Activated CD8-positive, alpha-beta memory T cell treated with anti-CD3 and anti-CD28 coated beads for 48 hours (primary cell): ENCODE measurements around the gene SLC30A9.

Experiments
- DNase-seq, 3 experiments: peaks; one replicate each; pipeline ENCODE4 v3.0.0-alpha.2; 2020; ENCODE audit warnings: low read depth in 2 of 3, low spot score in 2 of 3

Gene SLC30A9

DNA sequence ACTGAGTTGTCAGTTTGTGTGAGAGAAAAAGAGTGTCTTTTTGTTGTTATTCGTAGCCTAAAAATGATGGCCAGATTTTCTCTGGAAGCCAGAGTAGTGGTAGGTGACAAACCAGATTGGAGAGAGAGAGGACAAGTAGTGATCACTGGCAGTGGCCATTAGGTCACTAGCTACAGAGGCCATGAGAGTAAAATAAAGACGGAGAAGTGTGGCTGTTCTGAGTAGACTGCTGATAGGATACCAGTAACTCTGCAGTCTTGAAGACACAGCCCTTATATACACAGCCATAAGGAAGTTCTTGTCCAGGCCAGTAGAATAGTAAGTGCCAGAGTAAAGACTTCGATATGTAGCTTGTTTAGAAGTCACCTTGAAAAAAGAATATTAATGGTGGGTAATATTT is 7.7 kb downstream of the SLC30A9 start:
- DNase-seq = no peak

DNA sequence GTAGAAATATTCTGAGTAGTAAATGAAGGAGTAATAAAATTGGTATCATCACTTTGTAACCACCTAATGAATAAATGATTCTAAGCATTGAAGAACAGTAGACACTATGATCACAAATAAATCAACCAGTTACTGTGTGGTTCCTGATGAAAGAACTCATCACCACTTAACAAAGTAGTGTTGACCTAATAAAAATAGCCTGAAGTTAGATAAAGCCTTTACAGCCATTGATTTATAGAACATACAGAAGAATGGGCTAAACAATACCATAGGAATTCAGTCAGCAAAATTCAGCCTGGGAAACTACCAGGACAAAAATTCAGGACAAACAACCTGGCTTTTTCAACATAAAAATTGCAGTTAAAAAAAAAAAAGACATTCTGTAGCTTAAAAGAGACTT is 9.0 kb downstream of the SLC30A9 start:
- DNase-seq = no peak

GRCh38 chr4:42008011-42008786 is 17.9 kb downstream of the SLC30A9 start:
- no peak for DNase-seq

- no peak for DNase-seq
Observed at GRCh38 chr4:42015438-42015837, 25.1 kb downstream of the SLC30A9 start.

DNA sequence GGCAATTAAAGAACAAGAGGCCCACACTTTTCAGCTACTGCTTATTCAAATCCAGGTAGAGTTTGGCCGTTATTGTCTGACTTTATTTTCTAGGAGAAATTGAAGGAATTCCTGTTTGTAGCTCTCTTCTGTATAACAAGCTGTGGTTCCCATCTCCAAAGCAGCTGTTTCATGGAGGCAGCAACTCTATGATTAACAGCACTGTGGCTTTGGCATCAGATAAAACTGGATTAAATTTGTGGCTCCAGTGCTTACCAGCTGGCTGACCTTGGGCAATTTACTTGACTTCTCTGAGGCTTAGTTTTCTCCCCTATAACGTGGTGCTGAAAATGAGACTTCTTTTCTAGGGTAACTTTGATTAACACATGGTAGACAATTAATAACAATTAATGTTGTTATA is 28.1 kb downstream of the SLC30A9 start:
- no peak for DNase-seq

- DNase-seq = no peak
Observed at GRCh38 chr4:42048394-42048793, 58.1 kb downstream of the SLC30A9 start.

GRCh38 chr4:42050516-42051249 is 60.4 kb downstream of the SLC30A9 start:
- no peak for DNase-seq

- DNase-seq = no peak
Observed at GRCh38 chr4:42066402-42066801, 76.1 kb downstream of the SLC30A9 start.

- DNase-seq = no peak
Observed at GRCh38 chr4:42067264-42067663, 76.9 kb downstream of the SLC30A9 start.

DNA sequence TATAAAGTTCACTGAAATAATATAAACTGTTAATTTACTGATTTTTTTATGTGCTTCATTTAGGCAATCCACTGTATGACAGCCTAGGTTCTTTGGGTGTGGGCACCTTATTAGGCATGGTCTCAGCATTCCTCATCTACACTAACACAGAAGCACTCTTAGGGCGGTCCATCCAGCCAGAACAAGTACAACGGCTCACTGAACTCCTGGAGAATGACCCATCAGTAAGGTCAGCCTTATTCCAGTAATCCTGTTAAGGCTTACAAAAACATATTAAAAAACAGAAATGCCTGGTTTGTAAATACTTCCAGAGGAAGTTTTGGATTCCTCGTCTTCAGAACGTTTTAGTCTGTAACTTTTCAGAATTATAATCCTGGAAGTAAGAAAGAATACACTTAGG is 80.1 kb downstream of the SLC30A9 start:
- DNase-seq = no peak

DNA sequence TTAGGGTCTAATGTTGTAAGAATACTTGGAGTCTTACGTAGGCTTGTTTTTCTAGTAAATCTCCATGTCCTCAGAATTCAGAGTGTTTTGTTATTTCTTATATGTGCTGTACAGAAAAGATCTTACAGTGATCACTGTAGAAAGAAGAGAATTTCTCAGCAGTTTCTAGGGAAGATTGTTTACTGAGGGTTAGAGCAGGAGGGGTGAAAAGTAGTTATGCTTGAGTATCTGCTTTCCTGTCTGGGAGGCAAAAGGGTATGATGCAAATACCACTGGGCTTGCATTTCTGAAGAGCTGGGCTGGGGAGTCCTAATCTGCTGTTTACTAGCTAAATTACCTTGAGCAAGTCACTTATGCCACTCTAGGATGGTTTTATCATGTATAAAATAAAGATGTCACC is 84.0 kb downstream of the SLC30A9 start:
- no peak for DNase-seq

GRCh38 chr4:42078184-42078801 is 88.0 kb downstream of the SLC30A9 start:
- no peak for DNase-seq

DNA sequence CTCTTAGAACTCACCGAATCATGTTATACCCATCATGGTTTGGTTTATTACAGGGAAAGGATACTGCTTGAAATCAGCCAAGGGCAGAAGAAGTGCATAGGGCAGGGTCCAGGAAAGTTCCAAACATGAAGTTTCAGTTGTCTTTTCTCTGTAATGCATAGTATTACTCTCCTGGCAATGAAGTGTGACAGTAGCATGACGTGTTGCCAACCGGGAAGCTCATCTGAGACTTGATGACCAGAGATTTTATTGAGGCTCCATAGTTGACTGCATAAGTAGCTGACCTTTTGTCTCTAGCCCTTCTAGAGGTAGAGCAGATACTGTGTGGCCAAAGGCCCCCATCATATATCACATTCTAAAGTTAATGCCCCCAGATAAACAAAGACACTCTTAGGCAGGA is 90.0 kb downstream of the SLC30A9 start:
- DNase-seq = no peak

- no peak for DNase-seq
Observed at GRCh38 chr4:42083816-42084215, 93.5 kb downstream of the SLC30A9 start.

DNA sequence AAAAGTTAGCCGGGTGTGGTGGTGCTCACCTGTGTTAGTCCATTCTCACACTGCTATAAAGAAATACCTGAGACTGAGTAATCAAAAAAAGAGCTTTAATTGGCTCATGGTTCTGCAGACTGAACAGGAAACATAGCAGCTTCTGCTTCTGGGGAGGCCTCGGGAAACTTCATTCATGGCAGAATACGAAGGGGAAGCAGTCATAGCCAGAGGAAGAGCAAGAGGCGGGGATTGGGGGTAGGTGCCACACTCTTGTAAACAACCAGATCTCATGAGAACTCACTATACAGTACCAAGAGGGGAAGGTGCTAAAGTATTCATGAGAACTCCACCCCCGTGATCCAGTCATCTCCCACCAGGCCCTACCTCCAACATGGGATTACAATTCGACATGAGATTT is 98.1 kb downstream of the SLC30A9 start:
- DNase-seq = no peak

DNA sequence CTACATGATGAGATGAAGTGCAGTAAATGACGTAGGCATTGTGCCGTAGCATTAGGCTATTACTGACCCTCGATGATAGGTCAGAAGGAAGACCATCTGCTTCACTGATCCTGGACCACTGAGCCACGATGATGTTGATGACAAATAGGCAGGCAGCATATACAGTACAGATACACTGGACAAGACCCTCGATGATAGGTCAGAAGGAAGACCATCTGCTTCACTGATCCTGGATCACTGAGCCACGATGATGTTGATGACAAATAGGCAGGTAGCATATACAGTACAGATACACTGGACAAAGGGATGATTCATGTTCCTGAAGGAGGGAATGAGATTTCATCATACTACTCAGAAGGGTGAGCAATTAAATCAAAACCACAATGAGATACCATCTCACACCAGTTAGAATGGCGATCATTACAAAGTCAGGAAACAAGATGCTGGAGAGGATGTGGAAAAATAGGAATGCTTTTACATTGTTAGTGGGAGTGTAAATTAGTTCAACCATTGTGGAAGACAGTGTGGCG is 111.2 kb downstream of the SLC30A9 start:
- DNase-seq = no peak

- DNase-seq = no peak
Observed at GRCh38 chr4:42104521-42104920, 114.2 kb downstream of the SLC30A9 start.

- no peak for DNase-seq
Observed at GRCh38 chr4:42112846-42113245, 122.5 kb downstream of the SLC30A9 start.

- no peak for DNase-seq
Observed at GRCh38 chr4:42119886-42120285, 129.6 kb downstream of the SLC30A9 start.

GRCh38 chr4:42122237-42122636 is 131.9 kb downstream of the SLC30A9 start:
- DNase-seq = no peak

DNA sequence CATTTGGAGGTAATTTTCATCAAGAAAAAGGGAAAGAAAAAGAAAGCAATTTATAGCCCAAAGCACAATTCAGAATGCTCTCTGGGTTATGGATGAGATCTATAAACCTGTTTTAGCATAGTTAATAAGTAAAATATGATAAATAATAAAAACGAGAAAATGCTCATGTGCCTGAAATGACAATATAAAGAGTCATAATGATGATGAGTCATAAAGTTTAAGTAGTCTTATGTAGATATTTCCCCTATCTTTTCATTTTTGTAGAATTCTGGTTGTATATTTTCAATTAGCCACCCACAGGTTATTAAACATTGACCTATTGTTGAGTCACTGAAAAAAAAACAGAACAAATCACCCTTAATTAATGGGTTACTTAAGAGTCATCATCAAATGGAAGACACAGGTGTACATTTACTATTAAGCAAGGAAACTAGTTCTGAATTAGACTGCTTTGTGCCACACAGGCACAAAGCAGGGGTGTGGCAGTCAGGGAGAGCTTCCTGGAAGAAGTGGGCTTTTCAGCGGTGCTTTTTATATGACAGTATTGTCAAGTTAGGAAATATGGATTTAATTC is 132.8 kb downstream of the SLC30A9 start:
- no peak for DNase-seq

DNA sequence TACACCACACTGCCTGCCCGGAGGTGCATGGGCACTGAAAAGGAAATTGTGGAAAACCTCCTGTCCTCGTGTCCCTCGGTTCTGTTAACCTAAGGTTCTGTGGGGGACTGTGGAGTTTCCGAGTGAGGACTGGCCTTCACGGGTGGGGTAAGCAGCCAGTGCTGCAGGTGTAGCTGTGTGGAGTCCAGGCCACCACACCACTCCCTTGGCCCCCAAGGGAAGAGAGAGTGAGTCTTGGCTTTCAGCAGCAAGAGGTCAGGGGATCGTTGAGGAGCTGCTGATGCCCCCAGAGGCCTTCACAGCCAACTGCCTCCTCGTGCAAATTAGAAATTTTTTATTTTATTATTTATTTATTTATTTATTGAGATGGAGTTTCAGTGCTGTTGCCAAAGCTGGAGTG is 141.8 kb downstream of the SLC30A9 start:
- DNase-seq = no peak
